VCaP (cell line): ENCODE data around the gene SPSB4.
A peak's percentile ranks its signal among the peaks of the same experiment; 100 is the strongest.

Experiments
- H3K27ac ChIP-seq: fragments of 450-650 bp; 2 replicates; pipeline ENCODE4 v1.5.1; 2017
- TF ChIP-seq, protein P1 (sequence below): fragments of 450-650 bp; conservative IDR thresholded peaks from 2 replicates; pipeline ENCODE4 v1.5.1; 2017; ENCODE audit warnings: mild to moderate bottlenecking, moderate library complexity

The SPSB4 gene

DNA sequence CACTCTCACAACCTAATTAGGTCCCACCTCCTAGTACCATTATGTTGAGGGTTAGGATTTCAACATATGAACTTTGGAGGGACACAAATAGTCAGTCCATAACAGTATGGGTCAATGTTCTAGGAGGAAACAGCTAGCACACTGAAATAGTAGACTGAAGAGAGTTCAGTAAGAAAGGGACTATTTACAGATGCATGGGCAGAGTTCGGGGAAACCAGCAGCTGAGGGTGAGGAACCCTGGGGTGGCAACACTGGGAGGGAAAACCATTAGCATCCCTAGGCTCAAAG, 102.5 kb downstream of the SPSB4 start:
- H3K27ac ChIP-seq = 0 out of 2 replicates have a peak overlapping the region, but pooled peaks have one; percentile 48
- TF ChIP-seq, protein P1, sequence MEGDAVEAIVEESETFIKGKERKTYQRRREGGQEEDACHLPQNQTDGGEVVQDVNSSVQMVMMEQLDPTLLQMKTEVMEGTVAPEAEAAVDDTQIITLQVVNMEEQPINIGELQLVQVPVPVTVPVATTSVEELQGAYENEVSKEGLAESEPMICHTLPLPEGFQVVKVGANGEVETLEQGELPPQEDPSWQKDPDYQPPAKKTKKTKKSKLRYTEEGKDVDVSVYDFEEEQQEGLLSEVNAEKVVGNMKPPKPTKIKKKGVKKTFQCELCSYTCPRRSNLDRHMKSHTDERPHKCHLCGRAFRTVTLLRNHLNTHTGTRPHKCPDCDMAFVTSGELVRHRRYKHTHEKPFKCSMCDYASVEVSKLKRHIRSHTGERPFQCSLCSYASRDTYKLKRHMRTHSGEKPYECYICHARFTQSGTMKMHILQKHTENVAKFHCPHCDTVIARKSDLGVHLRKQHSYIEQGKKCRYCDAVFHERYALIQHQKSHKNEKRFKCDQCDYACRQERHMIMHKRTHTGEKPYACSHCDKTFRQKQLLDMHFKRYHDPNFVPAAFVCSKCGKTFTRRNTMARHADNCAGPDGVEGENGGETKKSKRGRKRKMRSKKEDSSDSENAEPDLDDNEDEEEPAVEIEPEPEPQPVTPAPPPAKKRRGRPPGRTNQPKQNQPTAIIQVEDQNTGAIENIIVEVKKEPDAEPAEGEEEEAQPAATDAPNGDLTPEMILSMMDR = no peak

DNA sequence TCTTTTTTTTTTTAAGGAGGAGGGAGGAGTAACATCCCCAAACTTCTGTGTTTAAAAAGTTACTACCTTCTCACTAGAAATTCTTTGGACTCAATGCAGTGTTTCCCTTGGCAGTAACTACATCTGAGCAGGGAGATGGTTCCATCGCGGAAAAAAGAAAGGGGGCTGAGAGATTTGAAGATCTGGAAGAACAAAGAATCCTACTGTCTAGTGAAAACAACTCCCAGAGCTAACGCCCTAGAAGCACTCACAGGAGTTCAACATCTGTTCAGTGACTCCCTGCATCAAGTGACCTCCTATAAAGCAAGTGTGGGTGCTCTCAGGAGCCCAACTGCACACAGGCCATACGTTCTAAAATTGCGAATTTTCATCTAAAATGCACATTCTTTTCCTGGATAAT, 113.7 kb downstream of the SPSB4 start:
- TF ChIP-seq, protein P1 = no peak
- H3K27ac ChIP-seq = no peak overlapping the region

DNA sequence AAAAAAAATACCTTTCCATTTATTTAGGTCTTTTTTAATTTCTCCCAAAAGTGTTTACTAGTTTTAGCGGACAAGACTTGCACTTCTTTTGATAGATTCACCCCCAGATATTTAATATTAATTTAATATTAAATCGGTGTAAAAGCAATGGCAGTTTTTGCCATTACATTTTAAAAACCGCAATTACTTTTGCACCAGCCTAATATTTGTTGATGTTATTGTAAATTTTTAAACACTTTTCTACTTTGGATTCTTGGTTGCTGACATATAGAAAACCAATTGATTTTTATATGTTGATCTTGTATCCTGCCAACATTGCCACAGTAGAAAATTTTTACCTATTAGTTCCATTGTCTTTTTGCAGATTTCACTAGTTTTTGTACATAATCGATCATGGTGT, 116.5 kb downstream of the SPSB4 start:
- TF ChIP-seq, protein P1 = no peak
- H3K27ac ChIP-seq = no peak overlapping the region

DNA sequence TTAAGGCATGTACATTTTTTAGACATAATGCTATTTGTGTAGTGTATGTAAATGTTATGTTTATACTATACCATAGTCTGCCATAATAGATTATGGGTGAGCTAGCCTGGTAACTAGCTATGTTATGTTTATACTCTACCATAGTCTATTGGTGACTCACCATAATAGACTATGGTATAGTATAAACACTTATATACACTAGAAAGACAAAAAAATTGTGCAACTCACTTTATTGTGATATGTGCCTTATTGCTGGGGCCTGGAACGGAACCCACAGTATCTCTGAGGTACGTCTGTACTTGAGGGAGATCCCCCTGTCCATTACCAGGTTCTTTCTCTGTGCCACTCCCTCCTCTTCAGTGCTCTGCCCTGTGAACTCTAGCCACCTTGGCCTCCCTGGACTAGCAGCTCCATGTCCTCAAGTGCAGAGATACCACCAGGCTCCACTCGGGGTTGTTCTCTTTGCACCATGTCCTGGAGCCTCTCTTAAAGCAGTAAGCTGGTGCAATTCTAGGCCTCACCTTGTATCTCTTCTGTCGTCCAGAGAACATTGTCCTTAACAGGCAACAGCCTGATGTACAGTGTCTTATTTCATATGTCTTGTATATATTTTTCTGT, 119.6 kb downstream of the SPSB4 start:
- H3K27ac ChIP-seq = no peak overlapping the region
- TF ChIP-seq, protein P1 = no peak

DNA sequence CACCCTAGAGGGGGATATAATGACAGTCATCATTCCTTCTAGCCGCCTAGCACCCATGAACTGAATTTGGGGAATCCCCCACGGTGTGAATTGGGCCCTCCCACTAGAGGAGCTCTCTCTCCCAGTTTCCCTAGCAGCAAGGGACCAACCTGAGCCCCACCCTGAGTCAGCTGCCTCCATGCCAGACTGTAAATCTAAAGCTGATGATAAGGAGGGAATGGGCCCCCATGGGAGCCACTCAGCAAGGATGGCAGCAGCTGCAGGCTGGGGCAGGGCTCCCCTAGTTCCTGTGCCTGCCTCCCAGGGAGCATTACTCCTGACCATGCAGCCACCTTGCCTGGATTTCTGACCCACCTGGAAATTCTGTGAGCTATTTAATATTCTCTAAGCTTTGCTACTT, 123.5 kb downstream of the SPSB4 start:
- TF ChIP-seq, protein P1 = no peak
- no peak overlapping the region for H3K27ac ChIP-seq

DNA sequence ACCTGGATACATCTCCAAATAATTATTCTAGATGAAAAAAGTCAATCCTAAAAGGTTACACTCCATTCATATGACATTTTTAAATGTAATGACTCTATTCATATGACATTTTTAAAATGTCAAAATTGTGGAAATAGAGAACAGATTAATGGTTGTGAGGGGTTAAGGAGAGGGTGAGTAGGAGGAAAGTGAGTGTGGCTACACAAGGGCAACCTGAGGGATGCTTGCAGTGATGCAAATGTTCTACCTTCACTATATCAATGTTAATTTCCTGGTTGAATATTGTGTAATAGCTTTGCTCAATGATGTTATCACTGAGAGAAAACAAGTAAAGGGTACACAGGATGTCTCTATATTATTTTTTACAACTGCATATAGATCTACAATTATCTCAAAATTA, 125.6 kb downstream of the SPSB4 start:
- H3K27ac ChIP-seq = peak overlapping the region; percentile 28; the same call in 1 of the 2 replicates
- TF ChIP-seq, protein P1 = no peak

DNA sequence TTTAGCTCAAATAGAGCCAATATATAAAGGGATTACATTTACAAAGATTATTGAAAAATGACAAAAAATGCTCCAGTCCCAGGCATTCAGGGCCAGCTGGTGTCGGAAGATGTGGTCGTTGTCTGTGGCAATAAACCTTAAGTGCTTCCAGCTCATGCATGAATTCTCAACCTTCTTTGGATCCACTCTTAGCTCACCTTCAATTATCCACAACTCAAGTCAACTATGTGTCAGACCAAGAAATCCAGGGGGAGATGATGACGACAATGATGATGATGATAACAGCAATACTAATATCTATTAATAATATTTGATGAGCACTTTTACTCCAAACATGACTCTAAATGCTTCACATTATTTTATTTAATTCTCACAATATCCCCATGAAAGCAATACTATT, 126.9 kb downstream of the SPSB4 start:
- TF ChIP-seq, protein P1 = no peak
- H3K27ac ChIP-seq = no peak overlapping the region
